Measurements from ENCODE around the gene OR9I1.

The OR9I1 gene, protein sequence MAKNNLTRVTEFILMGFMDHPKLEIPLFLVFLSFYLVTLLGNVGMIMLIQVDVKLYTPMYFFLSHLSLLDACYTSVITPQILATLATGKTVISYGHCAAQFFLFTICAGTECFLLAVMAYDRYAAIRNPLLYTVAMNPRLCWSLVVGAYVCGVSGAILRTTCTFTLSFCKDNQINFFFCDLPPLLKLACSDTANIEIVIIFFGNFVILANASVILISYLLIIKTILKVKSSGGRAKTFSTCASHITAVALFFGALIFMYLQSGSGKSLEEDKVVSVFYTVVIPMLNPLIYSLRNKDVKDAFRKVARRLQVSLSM

GRCh38 chr11:58125469-58125868 is at the start of gene OR9I1:
TSS of gene OR9I1 (minus strand) at chr11:58125530. CDS start at chr11:58119444, 6,086 bp downstream.
- no peak within 1 kb of the TSS for H3K4me2 ChIP-seq
- H3K27ac ChIP-seq: no peak within 1 kb of the TSS
- no peak within 1 kb of the TSS for H3K4me3 ChIP-seq
- TF ChIP-seq Cebpa-rat (IDR thresholded peaks at IDR 0.05): no peak
- no peaks in the 10 kb centered on the region for H3K27me3 ChIP-seq
- no peaks in the 10 kb centered on the region for H3K9me3 ChIP-seq
- H4K20me1 ChIP-seq: no peaks in the 10 kb centered on the region
- no peaks in the 10 kb centered on the region for H3K4me1 ChIP-seq
- no peak within 1 kb of the TSS for H3K9ac ChIP-seq
- no peaks in the 10 kb centered on the region for H3K36me3 ChIP-seq

DNA sequence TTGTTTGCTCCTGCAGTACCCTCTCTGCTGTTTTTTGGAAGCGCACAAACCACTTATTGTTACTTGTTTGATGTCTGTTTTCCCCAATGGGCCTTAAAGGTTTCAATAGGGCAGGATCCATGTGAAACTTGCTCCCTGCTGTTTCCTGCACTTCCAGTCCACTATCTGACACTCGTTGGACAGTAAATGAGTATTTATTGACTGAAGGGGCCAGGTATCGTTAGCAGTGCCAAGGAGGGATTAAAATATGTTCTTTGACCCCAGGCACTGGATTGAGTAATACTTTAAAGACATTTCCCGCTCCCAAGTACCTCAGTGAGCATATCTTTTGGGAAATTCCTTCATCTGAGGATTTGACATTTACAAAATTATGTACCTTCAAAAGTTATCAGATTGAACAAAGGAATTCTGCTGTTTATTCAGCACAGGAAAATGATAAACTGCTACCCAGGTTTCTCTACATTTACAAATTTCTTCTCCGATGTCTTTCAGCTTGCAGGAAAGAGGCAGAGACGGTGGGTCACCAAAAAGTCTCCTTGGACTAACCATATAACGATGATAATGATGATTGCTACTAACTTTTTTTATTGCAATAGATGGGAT is 40.3 kb upstream of the OR9I1 start:
- Histone ChIP-seq H3K4me2 (no peak overlapping the region), H3K27ac (no peak overlapping the region), H4K20me1 (no peaks in the 10 kb centered on the region), H3K36me3 (no peaks in the 10 kb centered on the region), H3K4me3 (no peak overlapping the region), H3K9me3 (no peaks in the 10 kb centered on the region), H3K9ac (no peak overlapping the region), H3K4me1 (no peaks in the 10 kb centered on the region), H3K27me3 (no peaks in the 10 kb centered on the region)
- TF ChIP-seq Cebpa-rat (IDR thresholded peaks at IDR 0.05): no peak

GRCh38 chr11:58164990-58165389 is 39.7 kb upstream of the OR9I1 start:
- no peaks in the 10 kb centered on the region for H3K36me3 ChIP-seq
- H3K9ac ChIP-seq: no peak overlapping the region
- no peaks in the 10 kb centered on the region for H4K20me1 ChIP-seq
- TF ChIP-seq Cebpa-rat (IDR thresholded peaks at IDR 0.05): no peak
- H3K27me3 ChIP-seq: no peaks in the 10 kb centered on the region
- no peak overlapping the region for H3K4me2 ChIP-seq
- no peak overlapping the region for H3K27ac ChIP-seq
- no peaks in the 10 kb centered on the region for H3K9me3 ChIP-seq
- H3K4me3 ChIP-seq: no peak overlapping the region
- H3K4me1 ChIP-seq: no peaks in the 10 kb centered on the region

DNA sequence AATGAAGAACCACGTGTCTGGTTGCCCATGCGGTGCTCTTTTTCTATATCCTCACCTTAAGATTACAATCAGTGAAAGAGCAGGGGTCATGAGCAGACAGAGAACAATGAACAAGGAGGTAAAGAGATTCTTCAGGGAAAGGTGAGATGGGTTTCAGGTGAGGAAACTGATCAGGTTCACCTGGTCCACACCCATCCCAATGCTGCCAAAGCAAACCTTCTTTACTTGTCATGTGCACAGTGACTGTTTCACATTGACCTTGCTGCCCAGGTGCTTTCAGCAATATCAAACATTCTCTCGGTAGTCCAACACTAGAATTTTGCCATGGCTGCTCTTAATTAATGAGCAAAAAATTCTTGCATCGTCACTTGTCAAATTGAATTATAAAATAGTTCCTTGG is 39.1 kb upstream of the OR9I1 start:
- no peak for TF ChIP-seq Cebpa-rat (IDR thresholded peaks at IDR 0.05)
- no peaks in the 10 kb centered on the region for H3K4me1 ChIP-seq

DNA sequence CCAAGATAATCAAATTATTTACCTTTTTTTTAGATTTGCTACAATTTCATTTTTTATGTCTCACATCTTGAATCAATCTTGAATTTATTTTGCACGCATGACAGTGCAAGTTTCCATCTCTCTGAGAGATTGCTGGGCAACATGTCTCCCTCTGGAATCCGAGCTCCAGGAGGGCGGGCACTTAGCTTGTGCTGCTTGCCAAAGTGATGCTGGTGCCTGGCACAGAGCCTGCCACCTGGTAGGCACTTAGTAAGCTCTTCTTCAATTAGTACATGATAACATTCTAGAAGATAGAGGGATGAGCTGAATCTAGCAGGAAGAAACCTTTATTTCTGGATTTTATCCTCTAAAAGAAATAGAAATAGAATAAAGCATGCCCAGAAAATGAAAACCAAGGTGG is 27.5 kb upstream of the OR9I1 start:
- no peak overlapping the region for H3K4me2 ChIP-seq
- H3K9me3 ChIP-seq: no peaks in the 10 kb centered on the region
- H3K4me1 ChIP-seq: peaks cover 8% of the 10 kb centered on the region; the same call in 1 of the 2 replicates
- H3K36me3 ChIP-seq: no peaks in the 10 kb centered on the region
- no peaks in the 10 kb centered on the region for H3K27me3 ChIP-seq
- no peaks in the 10 kb centered on the region for H4K20me1 ChIP-seq
- no peak for TF ChIP-seq Cebpa-rat (IDR thresholded peaks at IDR 0.05)
- no peak overlapping the region for H3K9ac ChIP-seq
- no peak overlapping the region for H3K4me3 ChIP-seq
- H3K27ac ChIP-seq: no peak overlapping the region

More for the DNA sequence above, 39.1 kb upstream of the OR9I1 start:
- Histone ChIP-seq H3K36me3 (no peaks in the 10 kb centered on the region), H3K9ac (no peak overlapping the region), H3K4me2 (no peak overlapping the region), H3K4me3 (no peak overlapping the region), H3K27ac (no peak overlapping the region), H3K27me3 (no peaks in the 10 kb centered on the region), H3K9me3 (no peaks in the 10 kb centered on the region), H4K20me1 (no peaks in the 10 kb centered on the region)

DNA sequence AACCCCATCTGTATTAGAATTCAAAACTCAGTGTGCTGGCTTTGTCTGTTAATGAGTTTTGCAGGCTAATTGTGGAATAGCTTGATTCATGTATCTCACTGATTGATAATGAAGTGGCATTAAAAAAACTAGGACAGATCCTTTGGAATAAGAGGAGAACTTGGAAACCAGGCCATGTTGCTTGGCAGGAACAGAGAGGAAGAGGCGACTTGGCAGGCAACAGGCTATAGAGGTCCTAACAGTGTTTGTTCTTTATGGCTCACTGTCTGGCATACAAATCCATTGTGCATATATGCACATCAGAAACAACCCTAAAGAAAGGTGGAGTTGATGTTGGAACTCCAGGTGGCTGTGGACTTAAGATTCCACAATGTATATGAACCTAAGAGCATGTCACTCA is 17.4 kb upstream of the OR9I1 start:
- no peak overlapping the region for H3K9ac ChIP-seq
- no peak for TF ChIP-seq Cebpa-rat (IDR thresholded peaks at IDR 0.05)
- H3K27me3 ChIP-seq: no peaks in the 10 kb centered on the region
- no peaks in the 10 kb centered on the region for H3K4me1 ChIP-seq
- H3K4me2 ChIP-seq: no peak overlapping the region
- H3K27ac ChIP-seq: no peak overlapping the region
- H3K9me3 ChIP-seq: no peaks in the 10 kb centered on the region
- no peak overlapping the region for H3K4me3 ChIP-seq
- no peaks in the 10 kb centered on the region for H3K36me3 ChIP-seq
- H4K20me1 ChIP-seq: no peaks in the 10 kb centered on the region

DNA sequence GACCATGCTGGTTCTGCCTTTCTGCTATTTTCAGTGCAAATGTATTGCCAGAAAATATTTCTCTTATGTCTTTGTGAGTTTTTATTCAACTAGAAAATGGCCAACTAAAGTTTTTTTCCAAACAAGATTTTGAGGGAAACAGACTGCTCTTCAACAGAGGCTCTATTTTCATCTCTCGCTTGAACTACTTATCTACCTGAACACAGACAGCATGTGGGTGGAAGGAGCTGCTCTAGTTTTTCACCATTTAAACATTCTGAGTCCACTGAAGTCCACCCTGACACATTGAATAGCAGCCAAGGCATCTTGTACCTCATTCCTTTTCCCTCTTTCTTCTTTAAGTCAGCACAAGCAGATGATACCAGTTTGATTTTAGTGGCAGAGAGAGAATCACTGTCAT is 9.8 kb upstream of the OR9I1 start:
- Histone ChIP-seq H3K4me1 (no peaks in the 10 kb centered on the region), H3K4me2 (no peak overlapping the region), H3K36me3 (no peaks in the 10 kb centered on the region), H3K9ac (no peak overlapping the region), H4K20me1 (no peaks in the 10 kb centered on the region), H3K27me3 (no peaks in the 10 kb centered on the region), H3K9me3 (no peaks in the 10 kb centered on the region), H3K27ac (no peak overlapping the region), H3K4me3 (no peak overlapping the region)
- TF ChIP-seq Cebpa-rat (IDR thresholded peaks at IDR 0.05): no peak

DNA sequence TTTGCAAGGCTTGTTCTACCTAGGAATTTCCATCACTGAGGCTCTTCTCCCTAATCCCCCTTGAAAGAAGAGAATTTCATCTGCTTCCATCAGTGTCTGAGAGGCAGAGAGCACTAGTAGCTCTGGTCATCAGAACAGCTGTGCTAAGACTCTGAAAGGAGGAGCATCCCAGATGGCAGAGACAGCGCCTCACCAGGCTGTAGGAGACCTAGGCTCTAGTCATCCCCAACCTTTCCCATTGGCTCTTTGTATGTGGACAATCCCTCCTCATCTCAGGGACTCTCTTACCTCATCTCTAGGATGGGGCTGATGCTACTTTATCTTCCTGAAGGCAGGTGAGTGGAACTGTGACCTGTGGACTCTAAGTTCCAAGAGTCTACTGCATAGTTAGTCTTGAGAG is 8.8 kb upstream of the OR9I1 start:
- Histone ChIP-seq H3K4me3 (no peak overlapping the region), H3K4me1 (no peaks in the 10 kb centered on the region), H4K20me1 (no peaks in the 10 kb centered on the region), H3K27me3 (no peaks in the 10 kb centered on the region), H3K4me2 (no peak overlapping the region), H3K27ac (no peak overlapping the region), H3K36me3 (no peaks in the 10 kb centered on the region), H3K9me3 (no peaks in the 10 kb centered on the region), H3K9ac (no peak overlapping the region)
- TF ChIP-seq Cebpa-rat (IDR thresholded peaks at IDR 0.05): no peak

- Histone ChIP-seq H3K36me3 (no peaks in the 10 kb centered on the region), H3K4me3 (no peak overlapping the region), H3K4me2 (no peak overlapping the region), H4K20me1 (no peaks in the 10 kb centered on the region), H3K9ac (no peak overlapping the region), H3K27me3 (no peaks in the 10 kb centered on the region), H3K9me3 (no peaks in the 10 kb centered on the region), H3K4me1 (no peaks in the 10 kb centered on the region), H3K27ac (no peak overlapping the region)
- no peak for TF ChIP-seq Cebpa-rat (IDR thresholded peaks at IDR 0.05)
Observed at GRCh38 chr11:58133309-58134076, 8.2 kb upstream of the OR9I1 start.

GRCh38 chr11:58127350-58127749 is 2.0 kb upstream of the OR9I1 start:
- no peak overlapping the region for H3K9ac ChIP-seq
- H3K27me3 ChIP-seq: no peaks in the 10 kb centered on the region
- no peaks in the 10 kb centered on the region for H3K9me3 ChIP-seq
- H3K36me3 ChIP-seq: no peaks in the 10 kb centered on the region
- H3K4me2 ChIP-seq: no peak overlapping the region
- no peak for TF ChIP-seq Cebpa-rat (IDR thresholded peaks at IDR 0.05)
- no peak overlapping the region for H3K27ac ChIP-seq
- H3K4me3 ChIP-seq: no peak overlapping the region
- no peaks in the 10 kb centered on the region for H4K20me1 ChIP-seq
- H3K4me1 ChIP-seq: no peaks in the 10 kb centered on the region
